Skeletal muscle cell (primary cell): ENCODE data around the gene BEND5.

Experiments used
- DNase-seq: peaks from one replicate; pipeline ENCODE4 v3.0.0-alpha.2; 2010; ENCODE audit warnings: low read depth
- H3K4me3 ChIP-seq: 2 replicates; pipeline ENCODE4 v1.5.1; 2011; ENCODE audit warnings: low read depth, mild to moderate bottlenecking, control low read depth, low read length, moderate library complexity

The BEND5 gene

GRCh38 chr1:48687282-48688045 is 89.2 kb downstream of the BEND5 start:
- no peak for DNase-seq
- no peak overlapping the region for H3K4me3 ChIP-seq

DNA sequence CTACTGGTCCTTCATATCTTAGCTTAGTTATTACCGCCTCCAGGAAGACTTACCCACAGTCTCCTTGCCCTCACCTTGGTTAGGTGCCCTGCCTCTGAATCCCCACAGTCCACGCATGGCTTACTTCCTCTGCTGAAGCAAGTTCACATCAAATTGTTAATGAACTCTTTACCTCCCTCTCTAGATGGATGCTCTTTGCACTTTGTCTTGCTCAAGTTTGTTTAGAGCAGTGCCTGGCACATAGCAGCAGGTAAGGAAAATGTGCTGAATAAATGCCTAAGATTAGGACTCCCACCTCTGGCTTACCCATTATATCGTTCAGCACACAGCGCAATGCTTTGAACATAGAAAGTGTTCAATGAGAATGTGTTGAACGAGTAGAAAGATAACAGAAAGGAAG is 90.5 kb downstream of the BEND5 start:
- H3K4me3 ChIP-seq = no peak overlapping the region
- no peak for DNase-seq

DNA sequence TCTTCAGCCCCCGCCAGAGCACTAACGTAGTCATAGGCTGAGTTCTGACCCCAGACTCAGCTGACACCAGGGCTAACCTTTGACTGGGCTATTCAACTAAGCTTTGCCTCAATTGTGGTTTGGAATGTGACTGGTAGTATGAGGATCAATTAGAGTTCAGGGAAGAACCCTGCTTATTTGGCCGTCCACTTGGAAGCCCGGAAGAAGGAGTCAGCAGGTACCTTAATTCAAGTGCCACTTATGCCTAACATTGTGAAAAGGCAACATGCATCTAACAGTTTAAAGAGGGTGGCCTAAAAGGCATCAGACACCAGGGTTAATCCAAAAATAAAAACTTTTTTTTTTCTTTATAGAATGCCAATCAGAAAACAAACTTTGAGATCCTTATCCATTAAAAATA is 92.3 kb downstream of the BEND5 start:
- DNase-seq = no peak
- H3K4me3 ChIP-seq = no peak overlapping the region

DNA sequence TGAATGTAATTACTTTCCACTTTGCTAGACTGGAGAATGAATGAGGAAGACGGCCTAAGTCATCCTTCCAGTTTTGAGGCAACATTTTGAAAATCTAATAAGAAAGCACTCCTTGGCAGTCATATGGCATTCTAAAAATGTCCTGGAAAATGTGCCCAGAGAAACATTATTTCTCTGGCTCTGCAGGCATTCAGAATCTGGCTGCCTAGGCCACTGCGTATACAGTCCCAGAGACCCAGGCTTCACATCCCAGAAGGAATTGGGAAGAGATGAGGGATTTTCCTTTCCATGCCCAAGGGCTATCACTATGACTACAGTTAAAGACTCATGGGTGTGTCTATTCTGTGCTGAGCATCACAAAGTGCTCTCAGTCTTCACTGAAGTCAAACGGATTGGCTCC is 92.9 kb downstream of the BEND5 start:
- DNase-seq = no peak

GRCh38 chr1:48681476-48682305 is 95.0 kb downstream of the BEND5 start:
- DNase-seq = no peak
- no peak overlapping the region for H3K4me3 ChIP-seq

More for the DNA sequence above, 92.9 kb downstream of the BEND5 start:
- no peak overlapping the region for H3K4me3 ChIP-seq

GRCh38 chr1:48680411-48681035 is 96.2 kb downstream of the BEND5 start:
- no peak overlapping the region for H3K4me3 ChIP-seq
- DNase-seq = no peak

DNA sequence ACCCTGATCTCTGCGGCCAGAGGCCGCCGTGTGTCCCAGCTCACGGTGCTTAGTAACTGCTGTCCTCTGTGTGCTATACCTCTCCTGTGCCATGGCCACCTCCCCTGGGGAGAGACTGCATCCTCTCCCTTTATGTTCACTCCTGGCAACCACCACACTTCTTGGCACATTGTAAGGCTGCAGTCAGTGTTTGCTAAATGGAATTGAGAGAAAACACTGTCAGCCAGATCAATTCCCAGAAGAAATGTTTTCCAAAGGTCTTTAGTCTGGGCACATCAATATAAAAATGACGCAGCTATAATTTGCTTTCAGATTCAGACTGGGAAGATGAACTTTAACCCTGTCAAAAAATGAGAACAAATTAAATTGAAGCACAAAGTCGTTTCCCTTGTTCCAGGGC is 96.8 kb downstream of the BEND5 start:
- DNase-seq = no peak
- H3K4me3 ChIP-seq = no peak overlapping the region

DNA sequence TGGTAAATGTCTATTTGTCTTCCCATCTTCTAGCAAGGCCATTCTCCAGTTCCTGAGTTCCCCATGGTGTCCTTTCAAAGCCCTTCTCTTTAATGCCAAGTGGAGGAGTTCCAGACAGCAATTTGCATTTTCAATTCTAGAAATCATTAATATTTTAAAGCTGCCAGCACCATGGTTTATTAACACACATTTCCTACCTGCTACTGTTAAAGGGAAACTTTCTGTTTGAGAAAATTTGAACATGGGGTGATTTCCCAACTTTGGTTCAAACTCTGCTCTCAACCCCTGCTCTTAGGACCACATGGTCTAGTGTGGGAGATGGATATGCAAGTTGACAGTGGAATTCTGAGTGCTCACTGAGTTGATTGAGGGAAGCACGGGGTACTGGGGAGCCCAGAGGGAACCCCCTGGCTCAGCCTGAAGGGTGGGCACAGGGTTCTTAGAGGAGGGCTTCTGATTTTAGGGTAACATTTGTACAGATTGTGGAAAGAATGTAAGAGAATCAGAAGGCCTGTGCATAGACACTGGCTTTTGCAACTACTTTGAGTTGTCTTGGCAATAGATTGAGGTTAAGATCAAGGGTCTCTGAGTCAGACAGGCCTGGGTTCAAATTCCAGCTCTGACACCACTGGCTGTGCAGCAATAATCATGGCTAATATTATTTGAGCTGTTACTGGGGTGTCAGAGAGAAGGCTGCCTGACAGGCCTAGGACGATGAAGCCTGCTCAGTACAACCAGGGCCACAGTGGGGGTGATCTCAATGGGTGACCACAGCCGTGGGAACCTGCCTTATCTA is 97.8 kb downstream of the BEND5 start:
- no peak for DNase-seq
- H3K4me3 ChIP-seq = no peak overlapping the region
